Measurements from ENCODE around the gene MRPS18A. TPM values are rescaled to one million over a fixed set of nuclear protein-coding genes. Genes with fewer than 3 reads are reported as not detected.

MRPS18A gene
- total and polyA plus RNA-seq, 9 of the 15 experiments (the other 6 are each of a cell fraction or from before 2014, with no cell fraction given), result 87.5 to 243 (median 125) TPM

GRCh38 chr6:43725643-43726580 lies 38.3 kb upstream of the MRPS18A start (continued):
- TF ChIP-seq FOXA3 (CRISPR knock-in tag; conservative IDR thresholded peaks at IDR 0.05 in 1 of 2, IDR thresholded peaks at IDR 0.05 in 1 of 2), result 0 out of 4 replicates have a peak, but pooled peaks of 1 of the 2 experiments have one; percentile 53
- TF ChIP-seq ZNF175 (CRISPR knock-in tag; IDR thresholded peaks at IDR 0.05; ENCODE audit: low read depth), result peak; percentile 40; the same call in 1 of the 2 replicates
- TF ChIP-seq MCM3 (IDR thresholded peaks at IDR 0.05), result no peak
- TF ChIP-seq ZFPM2 (CRISPR knock-in tag; IDR thresholded peaks at IDR 0.05), result no peak
- peak; percentile 12; the same call in 1 of the 2 replicates for TF ChIP-seq CREB5 (CRISPR knock-in tag; IDR thresholded peaks at IDR 0.05)
